Lower leg skin (tissue), 3 donors: ENCODE data around the gene PACSIN2.

Source experiments
- CTCF ChIP-seq, 3 donors: fragments of 450-650 bp; IDR thresholded peaks; one replicate each; pipeline ENCODE4 v1.5.1; 2016; ENCODE audit warnings: antibody characterized with exemption in 3 of 3, mild to moderate bottlenecking in 3 of 3, moderate library complexity in 2 of 3
- POLR2A ChIP-seq, 2 donors: fragments of 450-650 bp; IDR thresholded peaks; one replicate each; pipeline ENCODE4 v1.6.1; 2016 to 2017; ENCODE audit warnings: antibody characterized with exemption in 2 of 2, mild to moderate bottlenecking in 1 of 2, moderate library complexity in 1 of 2

- no peak for TF ChIP-seq POLR2A (IDR thresholded peaks at IDR 0.05)
- TF ChIP-seq CTCF (IDR thresholded peaks at IDR 0.05) = no peak
Observed at GRCh38 chr22:42885446-42885845, 129.5 kb downstream of the PACSIN2 start.
